Heart left ventricle (tissue), 16 donors: ENCODE measurements around the gene CALR. TPM values are rescaled to one million over a fixed set of nuclear protein-coding genes. Genes with fewer than 3 reads are reported as not detected.

Experiments
- ATAC-seq, 4 donors: fragments of 200-7000 bp; cut with Tn5 transposase; one replicate each; pipeline ENCODE4 v1.9.1; 2020 to 2022; ENCODE audit warnings: moderate library complexity in 4 of 4, mild to moderate bottlenecking in 3 of 4, moderate number of reproducible peaks in 1 of 4
- DNase-seq, 5 donors: peaks; one replicate each; pipeline ENCODE4 v3.0.0-alpha.2; 2020
- H3K27ac ChIP-seq, 12 donors: fragments of 200-600 bp; sonication (generic) in 4 of 12; one replicate each; pipeline versions ENCODE4 v1.5.0 to v1.8.0; 2016 to 2022; ENCODE audit warnings: mild to moderate bottlenecking in 2 of 12
- H3K27me3 ChIP-seq, 9 donors: fragments of 200-600 bp; sonication (generic) in 2 of 9; one replicate each; pipeline versions ENCODE4 v1.5.1 to v1.8.0; 2016 to 2022; ENCODE audit warnings: mild to moderate bottlenecking in 3 of 9
- H3K36me3 ChIP-seq, 9 donors: fragments of 200-600 bp; sonication (generic) in 2 of 9; one replicate each; pipeline versions ENCODE4 v1.5.0 to v1.8.0; 2018 to 2022; ENCODE audit warnings: mild to moderate bottlenecking in 2 of 9
- H3K4me1 ChIP-seq, 12 donors: fragments of 200-600 bp; sonication (generic) in 4 of 12; one replicate each; pipeline versions ENCODE4 v1.5.0 to v1.8.0; 2016 to 2022; ENCODE audit warnings: mild to moderate bottlenecking in 3 of 12
- H3K4me3 ChIP-seq, 12 donors: fragments of 200-600 bp; sonication (generic) in 4 of 12; one replicate each; pipeline versions ENCODE4 v1.5.0 to v1.8.0; 2017 to 2022; ENCODE audit warnings: mild to moderate bottlenecking in 9 of 12, moderate library complexity in 4 of 12
- H3K9me3 ChIP-seq, 12 donors: fragments of 200-600 bp; sonication (generic) in 4 of 12; one replicate each; pipeline versions ENCODE4 v1.5.0 to v1.8.0; 2016 to 2022; ENCODE audit warnings: mild to moderate bottlenecking in 1 of 12
- POLR2A ChIP-seq, 2 donors: fragments of 450-650 bp; IDR thresholded peaks; one replicate each; pipeline ENCODE4 v1.6.1; 2017; ENCODE audit warnings: antibody characterized with exemption in 2 of 2, mild to moderate bottlenecking in 2 of 2, moderate library complexity in 2 of 2
- WGBS, 4 donors: extraction: QIAGEN DNeasy Blood & Tissue Kit in 2 of 4; methylation state at CpG; one replicate each; pipeline versions ENCODE4 v1.1.5 to v1.1.7; 2013 to 2018; 5-methylcytosine and 5-hydroxymethylcytosine counted together
- intact Hi-C, 10 donors: fragments of 100-400 bp; cut with DNase I; formaldehyde crosslinking; loops; one replicate each; pipeline versions ENCODE4 v1.11.1 to v1.14.2; 2022
- polyA plus RNA-seq, 2 donors: library from polyadenylated mRNA; stranded (reverse); fragments of 200-250 nt; gene quantifications; one replicate each; pipeline ENCODE4 v1.2.3, GENCODE V29; 2013
- total RNA-seq, 9 donors: library from RNA; depleted of rRNA in 2 of 9; stranded (reverse); fragments of >200 nt in 2 of 9; fragmentation: NEBNext Ultra II Directional in 3 of 9; extraction: Animal tissue kit (Norgen Biotek cat#: 25700) in 3 of 9; gene quantifications; one replicate each; pipeline versions ENCODE4 v1.1.0 to v1.2.4, GENCODE V29; 2016 to 2023
- TF ChIP-seq, protein P1 (sequence below), 12 donors: fragments of 200-600 bp; sonication (generic) in 4 of 12; IDR thresholded peaks; one replicate each; pipeline versions ENCODE4 v1.5.0 to v1.8.0; 2018 to 2022; ENCODE audit warnings: antibody characterized with exemption in 12 of 12, mild to moderate bottlenecking in 5 of 12
- donor health status: ischemic (EF 13 %, LVEDD 7.1; RV severe dilation, severe dysfunction).
- donor health status: healthy with polysubstance abuse.
- donor health status: DM: no; HTN: yes; CAD: no.
- donor health status: DM: no; HTN: no; CAD: no.
- donor health status: ischemic (EF 25% LVEDD 6.9; RV normal size, moderate dysfunction).
- donor health status: ischemic (EF 25% LVEDD 5.7; RV mildly dilated, moderate dysfunction).
- donor health status: healthy.
- donor health status: DM: yes; HTN: yes; CAD: no.
- donor health status: ischemic (EF 35%, LVEDD 5.7; RV mildly dilated, moderate dysfunction).
- donor health status: nonischemic (EF 11% LVEDD 7.7; RV severe dilation, severe dysfunction).
- donor health status: DM: yes; HTN: yes; CAD: no.
- donor health status: PGD.
- donor health status: ischemic (EF 29% LVEDD 5.4; RV normal size, mild dysfunction).
- donor health status: nonischemic (EF 23%, LVEDD 6.1; RV moderate dilation, normal function).

Gene CALR
- total and polyA plus RNA-seq, 11 donors, result 227 to 816 (median 380) TPM

GRCh38 chr19:12930002-12930645, 8.3 kb upstream of the CALR start:
- H3K27ac ChIP-seq, result no peak overlapping the region
- TF ChIP-seq, protein P1, sequence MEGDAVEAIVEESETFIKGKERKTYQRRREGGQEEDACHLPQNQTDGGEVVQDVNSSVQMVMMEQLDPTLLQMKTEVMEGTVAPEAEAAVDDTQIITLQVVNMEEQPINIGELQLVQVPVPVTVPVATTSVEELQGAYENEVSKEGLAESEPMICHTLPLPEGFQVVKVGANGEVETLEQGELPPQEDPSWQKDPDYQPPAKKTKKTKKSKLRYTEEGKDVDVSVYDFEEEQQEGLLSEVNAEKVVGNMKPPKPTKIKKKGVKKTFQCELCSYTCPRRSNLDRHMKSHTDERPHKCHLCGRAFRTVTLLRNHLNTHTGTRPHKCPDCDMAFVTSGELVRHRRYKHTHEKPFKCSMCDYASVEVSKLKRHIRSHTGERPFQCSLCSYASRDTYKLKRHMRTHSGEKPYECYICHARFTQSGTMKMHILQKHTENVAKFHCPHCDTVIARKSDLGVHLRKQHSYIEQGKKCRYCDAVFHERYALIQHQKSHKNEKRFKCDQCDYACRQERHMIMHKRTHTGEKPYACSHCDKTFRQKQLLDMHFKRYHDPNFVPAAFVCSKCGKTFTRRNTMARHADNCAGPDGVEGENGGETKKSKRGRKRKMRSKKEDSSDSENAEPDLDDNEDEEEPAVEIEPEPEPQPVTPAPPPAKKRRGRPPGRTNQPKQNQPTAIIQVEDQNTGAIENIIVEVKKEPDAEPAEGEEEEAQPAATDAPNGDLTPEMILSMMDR (IDR thresholded peaks at IDR 0.05), result no peak
- TF ChIP-seq POLR2A (IDR thresholded peaks at IDR 0.05), result no peak
- no peaks in the 10 kb centered on the region for H3K27me3 ChIP-seq
- no peaks in the 10 kb centered on the region for H3K9me3 ChIP-seq
- no peak overlapping the region for H3K4me3 ChIP-seq
- peaks cover 4 to 20% (median 13%) of the 10 kb centered on the region in 12 donors for H3K4me1 ChIP-seq
- 91 to 93% (median 93%) methylated on average over 19 of the region's 19 CpGs for WGBS, 4 donors
- ATAC-seq, result no peak
- peaks cover 0 to 65% (median 57%) of the 10 kb centered on the region in 9 donors for H3K36me3 ChIP-seq
- no peak for DNase-seq
- intact Hi-C loops, result loop anchor here in 1 of 10 donors (10.0 kb wide), 1 partner anchor 45 kb away; the partner anchor contains the start of genes DNASE2 and KLF1

DNA sequence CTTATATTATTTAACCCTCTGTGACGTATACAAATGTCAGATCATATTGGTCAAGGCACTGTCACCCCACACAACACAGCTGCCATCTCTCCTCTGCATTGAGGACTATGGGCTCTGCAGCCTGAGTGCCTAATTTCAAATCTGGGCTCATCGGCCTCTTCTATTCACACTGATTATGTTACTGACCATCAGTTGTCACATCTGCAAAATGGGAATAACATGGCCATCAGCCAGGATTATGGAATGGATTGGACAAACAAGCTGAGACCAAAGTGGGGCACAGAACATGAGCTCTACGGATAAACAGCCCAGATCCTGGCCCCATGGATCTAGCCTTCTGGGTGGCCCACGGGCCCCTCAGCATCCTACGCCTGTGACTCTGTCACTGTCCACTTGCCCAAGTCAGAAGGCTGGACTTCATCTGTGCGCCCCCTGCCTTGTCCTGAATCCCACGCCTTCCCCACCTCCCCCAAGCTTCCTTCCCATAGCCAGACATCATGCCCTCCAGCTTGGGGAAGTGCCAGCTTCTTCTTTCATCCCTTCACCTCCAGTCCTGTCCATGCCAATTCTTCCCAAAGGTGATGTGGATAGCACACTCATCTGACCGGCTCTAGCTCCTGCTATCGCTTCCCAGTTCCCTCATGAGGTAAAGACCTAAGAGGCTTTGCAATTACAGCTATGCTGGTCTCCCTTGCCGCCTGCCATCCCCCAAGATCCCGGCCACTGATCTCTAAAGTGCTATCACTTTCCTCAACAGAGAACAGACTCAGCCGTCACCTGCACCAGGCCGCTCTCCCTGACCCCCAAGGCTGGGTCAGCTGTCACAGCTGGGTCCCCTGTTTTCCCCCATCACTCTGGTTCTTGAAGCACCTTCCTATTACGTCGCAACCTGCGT, 5.8 kb upstream of the CALR start:
- peak overlapping the region; percentile 72 to 100 (median 88) for H3K4me3 ChIP-seq
- intact Hi-C loops, result loop anchor here in 1 of 10 donors (10.0 kb wide), 1 partner anchor 48 kb away; the partner anchor contains the start of genes DNASE2 and KLF1
- DNase-seq (no peak), ATAC-seq (no peak)
- H3K27ac ChIP-seq, result peak overlapping the region in 11 of 12 donors; percentile 71 to 92 (median 86)
- TF ChIP-seq, protein P1 (IDR thresholded peaks at IDR 0.05), result no peak
- no peak for TF ChIP-seq POLR2A (IDR thresholded peaks at IDR 0.05)
- H3K4me1 ChIP-seq, result peaks cover 6 to 32% (median 16%) of the 10 kb centered on the region in 12 donors
- peaks cover 0 to 40% (median 32%) of the 10 kb centered on the region in 9 donors for H3K36me3 ChIP-seq
- no peaks in the 10 kb centered on the region for H3K27me3 ChIP-seq
- H3K9me3 ChIP-seq, result no peaks in the 10 kb centered on the region
- WGBS, 4 donors, result 31 to 35% (median 33%) methylated on average over 16 of the region's 16 CpGs

- intact Hi-C loops, result loop anchor here in 1 of 10 donors (10.0 kb wide), 1 partner anchor 49 kb away; the partner anchor contains the start of genes DNASE2 and KLF1
- WGBS, 4 donors, result 2 to 9% (median 3%) methylated on average over 17 to 51 of the region's 51 CpGs
Measured at GRCh38 chr19:12933287-12934072, 4.9 kb upstream of the CALR start, which contains the start of gene FARSA. TSS of gene FARSA (minus strand) at chr19:12933711. CDS start at chr19:12933696, 15 bp downstream.

More at GRCh38 chr19:12933287-12934072, 4.9 kb upstream of the CALR start, which contains the start of gene FARSA:
- H3K27ac ChIP-seq, result peak within 1 kb of the TSS; percentile 54 to 92 (median 85)
- no peaks in the 10 kb centered on the region for H3K27me3 ChIP-seq
- ATAC-seq (peak; percentile 65 to 88 (median 84)), DNase-seq (peak; percentile 93 to 95 (median 94))
- no peaks in the 10 kb centered on the region for H3K9me3 ChIP-seq
- H3K4me1 ChIP-seq, result peaks cover 6 to 35% (median 20%) of the 10 kb centered on the region in 12 donors
- peaks cover 0 to 32% (median 24%) of the 10 kb centered on the region in 9 donors for H3K36me3 ChIP-seq
- TF ChIP-seq POLR2A (IDR thresholded peaks at IDR 0.05), result peak in 1 of 2 donors; percentile 57
- TF ChIP-seq, protein P1 (IDR thresholded peaks at IDR 0.05), result no peak
- peak within 1 kb of the TSS; percentile 72 to 100 (median 88) for H3K4me3 ChIP-seq
